GM18867 (cell line): ENCODE measurements around the gene ACTG1.

Experiments
- ATAC-seq: cut with Tn5 transposase; IDR thresholded peaks from one replicate; pipeline ENCODE4 v1.9.1; 2021; ENCODE audit warnings: mild to moderate bottlenecking, moderate library complexity; ENCODE audit not compliant: unreplicated experiment

ACTG1 gene

DNA sequence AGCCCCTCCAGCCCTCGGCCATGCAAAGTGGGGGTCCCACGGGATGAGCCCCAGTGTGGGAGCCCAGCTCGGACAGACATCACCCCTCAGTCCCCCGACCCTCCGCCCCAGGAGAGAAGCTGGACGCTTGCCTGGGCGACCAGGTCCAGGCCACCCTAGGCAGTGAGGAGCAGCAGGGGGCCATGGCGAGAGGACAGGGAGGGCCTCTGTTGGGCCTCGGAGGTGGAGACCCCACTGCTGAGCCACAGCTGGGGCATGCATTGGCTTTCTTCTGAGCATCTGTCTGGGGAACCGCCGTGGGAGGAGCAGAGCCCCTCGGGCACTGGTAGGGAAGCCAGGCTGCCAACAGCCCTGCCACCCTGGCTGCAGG is 13.0 kb downstream of the ACTG1 start:
- no peak for ATAC-seq

- ATAC-seq = no peak
These were observed 13.5 kb downstream of the ACTG1 start for GRCh38 chr17:81498953-81499600.

DNA sequence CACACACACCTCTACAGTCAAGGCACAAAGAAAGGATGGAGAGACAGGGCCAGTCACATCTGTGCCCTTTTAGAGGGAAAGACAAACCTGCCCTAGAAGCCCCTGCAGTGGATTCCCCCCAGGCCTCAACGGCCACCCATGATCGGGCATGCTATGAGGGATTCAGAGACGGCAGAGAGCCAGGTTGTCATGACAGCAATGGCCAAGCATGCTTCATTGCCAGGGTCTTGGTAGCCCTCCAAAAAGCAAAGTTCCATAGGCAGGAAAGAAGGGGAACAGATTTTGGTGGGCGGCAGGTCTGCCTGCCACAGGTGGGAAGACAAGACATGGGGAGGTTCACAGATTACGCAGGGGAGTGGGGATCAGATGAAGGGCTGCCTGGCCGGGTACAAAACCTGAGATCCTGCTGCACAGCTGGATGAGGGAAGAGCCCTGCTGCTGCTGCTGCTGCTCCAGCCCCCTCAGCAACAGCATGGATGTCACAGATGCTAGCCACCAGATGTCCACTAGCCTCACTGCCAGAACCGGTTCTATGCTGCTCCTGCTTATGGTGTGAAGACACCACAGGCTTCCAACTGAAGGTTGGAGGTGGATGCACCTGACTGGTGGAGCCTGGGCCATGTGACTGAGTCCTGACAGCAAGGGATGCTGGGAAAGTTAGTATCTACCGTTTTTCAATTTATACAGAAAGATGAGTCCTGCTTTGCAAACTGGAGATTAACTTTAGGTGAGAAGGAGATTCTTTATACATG is 17.8 kb downstream of the ACTG1 start:
- ATAC-seq = no peak

GRCh38 chr17:81493198-81494038 is 19.2 kb downstream of the ACTG1 start:
- ATAC-seq = no peak

- ATAC-seq = no peak
These were observed 19.9 kb downstream of the ACTG1 start for GRCh38 chr17:81492706-81493105.

- no peak for ATAC-seq
These were observed 20.4 kb downstream of the ACTG1 start for GRCh38 chr17:81492202-81492601.

DNA sequence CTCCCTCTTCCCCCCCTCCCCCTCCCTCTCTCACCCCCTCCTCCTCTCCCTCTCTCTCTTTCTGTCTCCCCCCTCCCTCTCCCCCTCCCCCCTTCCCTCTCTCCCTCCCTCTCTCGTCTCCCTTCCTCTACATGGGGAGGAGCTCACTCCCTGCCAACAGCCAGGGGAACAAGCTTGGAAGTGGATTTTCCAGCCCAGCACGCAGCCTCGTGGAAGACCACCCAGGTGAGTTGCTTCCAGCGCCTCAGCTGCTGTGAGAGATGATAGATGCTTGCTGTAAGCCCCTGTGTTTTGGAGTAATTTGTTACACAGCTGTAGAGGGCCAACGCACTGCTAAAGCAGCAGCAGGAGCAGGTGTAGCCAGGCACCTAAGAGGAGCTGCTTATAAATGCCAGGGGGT is 20.8 kb downstream of the ACTG1 start:
- no peak for ATAC-seq

DNA sequence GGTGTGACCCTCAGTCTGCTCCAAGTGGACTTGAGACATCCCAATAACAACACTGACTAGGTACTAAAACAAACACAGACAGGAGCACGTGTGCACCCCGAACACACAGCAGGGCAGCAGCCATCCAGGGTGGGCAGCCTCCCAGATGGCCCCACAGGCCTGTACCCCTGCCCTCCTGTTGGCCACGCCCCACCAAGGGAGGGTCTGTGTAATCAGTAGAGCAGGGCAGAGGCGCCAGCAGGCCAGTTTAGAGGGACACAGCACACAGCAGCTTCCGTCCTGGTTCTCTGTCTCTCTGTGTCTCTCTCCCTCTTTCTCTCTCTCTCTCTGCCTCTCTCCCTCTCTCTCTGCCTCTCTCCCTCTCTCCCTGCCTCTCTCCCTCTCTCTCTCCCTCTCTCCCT is 21.4 kb downstream of the ACTG1 start:
- ATAC-seq = no peak

DNA sequence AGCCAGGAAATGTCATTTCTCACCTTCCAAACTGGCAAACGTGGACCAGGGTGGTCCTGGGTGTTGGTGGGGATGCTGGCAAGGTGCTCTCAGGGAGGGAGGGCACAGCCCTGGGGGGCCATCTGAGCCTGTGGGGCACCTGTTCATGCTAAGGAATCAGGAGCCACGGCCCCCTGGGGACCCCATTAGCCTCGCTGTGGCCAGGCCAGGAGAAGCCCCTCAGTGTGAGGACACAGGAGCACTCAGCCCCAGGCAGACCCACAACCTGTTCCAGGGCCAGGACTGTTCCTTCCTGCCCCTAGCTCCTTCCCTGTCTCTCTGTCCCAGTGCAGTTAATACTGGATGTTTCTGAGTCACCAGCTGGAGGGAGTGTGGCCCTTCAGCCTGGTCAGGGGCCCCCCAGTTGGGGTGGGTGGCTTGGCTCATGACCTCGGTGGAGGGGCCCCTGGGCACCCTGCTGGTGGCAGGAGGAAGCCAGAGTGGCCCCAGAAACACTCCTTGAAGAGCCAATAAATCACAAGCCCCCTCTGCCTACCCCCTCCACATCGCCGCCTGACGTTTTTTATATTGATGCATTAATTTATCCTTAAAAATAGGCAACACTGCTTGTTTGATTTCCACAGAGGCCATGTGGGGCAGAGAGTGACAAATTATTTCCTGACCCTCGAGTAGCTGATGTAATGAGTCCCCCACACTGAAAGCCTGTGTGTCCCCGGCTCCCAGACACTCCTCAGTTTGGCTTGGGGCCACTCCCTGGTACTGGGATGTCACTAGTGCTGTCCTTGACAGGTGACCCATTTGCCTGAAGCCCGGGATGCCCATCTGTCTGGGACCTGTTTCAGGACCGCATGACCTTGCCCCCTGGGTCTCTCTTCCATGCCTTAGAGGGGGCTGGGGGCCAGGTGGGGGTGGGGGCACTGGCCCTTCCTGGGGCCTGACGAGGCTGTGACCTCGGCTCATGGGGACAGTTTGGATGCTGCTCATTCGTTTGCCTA is 22.3 kb downstream of the ACTG1 start:
- no peak for ATAC-seq

DNA sequence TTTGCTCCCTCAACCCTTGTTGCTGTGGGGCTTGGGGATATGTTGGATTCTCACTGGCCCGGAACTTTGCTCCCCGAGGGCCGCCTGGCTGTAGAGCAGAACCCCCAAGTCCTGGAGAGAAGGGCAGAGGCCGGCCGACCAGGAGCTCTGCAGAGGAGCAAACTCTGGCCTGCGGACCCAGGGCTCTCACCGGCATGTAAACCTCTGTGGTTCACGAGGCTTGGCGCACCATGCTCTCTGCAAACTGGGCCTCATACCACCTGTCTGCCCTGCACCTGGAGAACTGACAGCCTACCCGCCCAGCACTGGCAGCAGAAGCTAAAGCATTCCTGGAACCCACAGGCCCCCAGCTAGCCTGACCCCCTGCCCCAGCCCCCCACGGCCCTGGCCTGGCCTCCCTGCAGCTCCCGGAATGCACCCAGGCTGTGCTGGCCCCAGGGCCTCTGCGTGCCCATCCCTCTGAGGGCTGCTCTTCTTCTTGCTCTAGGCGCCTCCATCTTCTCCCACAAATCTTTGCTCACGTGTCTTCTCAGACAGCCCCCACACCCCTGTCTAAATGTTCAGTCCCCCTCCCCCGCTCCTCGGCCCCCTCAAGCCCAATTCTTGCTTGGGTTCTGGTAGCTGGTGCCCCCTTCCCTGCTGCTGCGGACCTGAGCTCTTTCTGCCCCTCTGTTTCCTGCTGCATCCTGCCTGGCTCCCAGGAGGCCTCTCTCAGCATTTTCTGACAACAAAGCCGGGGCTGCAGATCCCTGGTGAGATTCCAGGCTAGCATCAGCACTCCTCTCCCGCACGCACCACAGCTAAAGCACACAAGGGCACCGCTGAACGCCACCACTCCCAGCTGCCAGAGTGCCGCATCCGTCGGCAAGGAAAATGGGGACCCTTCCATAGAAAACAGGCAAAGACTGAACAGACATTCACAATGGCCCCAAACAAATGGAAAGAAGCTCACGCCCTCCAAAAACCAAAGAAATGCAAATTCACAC is 23.3 kb downstream of the ACTG1 start:
- no peak for ATAC-seq

- ATAC-seq = no peak
These were observed 24.2 kb downstream of the ACTG1 start for GRCh38 chr17:81488276-81488860.

- no peak for ATAC-seq
These were observed 24.9 kb downstream of the ACTG1 start for GRCh38 chr17:81487487-81488275.

GRCh38 chr17:81487089-81487486 is 25.5 kb downstream of the ACTG1 start:
- no peak for ATAC-seq

DNA sequence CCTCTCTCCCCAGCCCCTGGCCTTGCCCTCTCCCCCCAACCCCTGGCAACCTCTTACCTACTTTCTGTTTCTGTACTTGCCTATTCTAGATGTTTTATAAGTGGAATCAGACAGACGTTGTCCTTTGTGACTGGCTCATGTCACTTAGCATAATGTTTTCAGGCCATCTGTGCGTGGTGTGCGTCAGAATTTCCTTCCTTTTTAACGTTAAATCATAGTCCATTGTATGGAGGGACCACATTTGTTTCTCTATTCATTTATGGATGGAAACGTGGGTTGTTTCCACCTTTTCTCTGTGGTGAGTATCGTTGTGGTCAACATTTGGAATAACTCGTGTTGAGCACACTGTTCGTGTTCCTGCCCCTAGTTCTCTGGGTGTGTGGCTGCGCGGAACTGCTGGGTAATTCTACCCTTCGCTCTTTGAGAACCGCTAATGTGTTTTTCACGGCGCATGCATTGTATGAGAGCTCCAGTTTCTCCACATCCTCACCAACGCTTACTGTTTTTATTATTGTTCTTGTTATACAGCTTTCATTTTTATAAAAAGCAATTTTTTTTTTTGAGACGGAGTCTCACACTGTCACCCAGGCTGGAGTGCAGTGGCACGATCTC is 26.3 kb downstream of the ACTG1 start:
- no peak for ATAC-seq

DNA sequence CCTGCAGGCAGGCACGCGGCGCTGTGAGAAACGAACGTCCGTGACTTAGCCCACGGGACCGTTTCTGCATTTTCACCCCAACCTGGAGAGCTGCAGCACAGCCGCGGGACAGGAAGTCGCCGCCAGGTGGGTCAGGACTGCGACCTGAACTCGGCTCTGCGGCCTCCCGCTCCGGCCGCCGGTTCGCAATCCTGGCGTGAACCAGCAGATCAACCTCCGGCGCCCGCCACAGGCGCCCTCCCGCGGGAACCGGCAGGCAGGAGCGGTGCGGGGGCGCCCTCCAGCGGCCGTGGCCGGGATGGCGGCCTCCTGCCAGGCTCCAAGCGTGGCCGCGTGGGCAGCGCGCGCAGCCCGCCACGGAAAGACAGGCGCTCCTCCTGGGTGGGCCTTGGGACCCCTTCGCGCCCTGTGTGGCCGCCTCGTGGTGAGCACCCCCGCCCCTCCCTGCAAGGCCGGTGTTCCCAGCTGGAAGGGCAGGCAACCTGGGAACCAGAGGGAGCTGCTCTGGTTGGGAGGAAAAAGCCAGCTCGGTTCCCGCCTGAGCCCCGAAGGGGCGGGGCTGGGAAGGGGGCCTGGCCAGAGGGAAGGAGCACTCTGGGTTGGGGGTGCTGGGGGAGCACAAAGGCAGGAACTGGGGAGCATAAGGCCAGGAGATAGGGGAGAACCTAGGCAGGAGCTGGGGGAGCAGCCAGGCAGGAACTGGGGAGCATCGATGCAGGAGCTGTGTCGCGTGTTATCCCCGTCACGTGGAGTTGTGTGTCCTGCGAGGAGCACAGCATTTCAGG is 28.2 kb downstream of the ACTG1 start:
- no peak for ATAC-seq

- ATAC-seq = no peak
These were observed 28.8 kb downstream of the ACTG1 start for GRCh38 chr17:81483862-81484194.
